Middle frontal gyrus (tissue), 1 donor: Measurements from ENCODE around the gene NOXO1.
"Not testable (repeated sequence)": the region's sequence is repeated elsewhere in the genome, so short reads cannot be mapped to it uniquely, and the experiment has no call there.

Experiments used
- DNase-seq: peaks from one replicate; pipeline ENCODE4 v3.0.0-alpha.2; 2015; ENCODE audit warnings: low spot score; ENCODE audit errors: extremely low spot score

NOXO1 gene

GRCh38 chr16:2011726-2012125, 30.5 kb upstream of the NOXO1 start:
- not testable (repeated sequence) for DNase-seq

GRCh38 chr16:2009791-2010510, 28.7 kb upstream of the NOXO1 start, which contains the start of gene ZNF598:
Gene ZNF598 (minus strand): TSS chr16:2009821.
- peak; percentile 86 for DNase-seq

- DNase-seq, result no peak
Measured at GRCh38 chr16:2009164-2009711, 28.0 kb upstream of the NOXO1 start.

- no peak for DNase-seq
Measured at GRCh38 chr16:2008631-2009163, 27.4 kb upstream of the NOXO1 start.

- DNase-seq, result no peak
Measured at GRCh38 chr16:2008009-2008526, 26.8 kb upstream of the NOXO1 start.

GRCh38 chr16:2007081-2007836, 26.0 kb upstream of the NOXO1 start:
- DNase-seq, result no peak

GRCh38 chr16:2006317-2006716, 25.0 kb upstream of the NOXO1 start:
- no peak for DNase-seq

- DNase-seq, result no peak
Measured at GRCh38 chr16:2005646-2006045, 24.4 kb upstream of the NOXO1 start.

GRCh38 chr16:2004795-2005517, 23.7 kb upstream of the NOXO1 start:
- DNase-seq, result no peak

- DNase-seq, result no peak
Measured at GRCh38 chr16:2003827-2004641, 22.8 kb upstream of the NOXO1 start.

- DNase-seq, result no peak
Measured at GRCh38 chr16:2003231-2003826, 22.1 kb upstream of the NOXO1 start.

GRCh38 chr16:2002406-2003230, 21.3 kb upstream of the NOXO1 start:
- no peak for DNase-seq

GRCh38 chr16:2001456-2002355, 20.4 kb upstream of the NOXO1 start:
- no peak for DNase-seq

- no peak for DNase-seq
Measured at GRCh38 chr16:2001035-2001434, 19.8 kb upstream of the NOXO1 start.

GRCh38 chr16:1999866-2000514, 18.7 kb upstream of the NOXO1 start:
- no peak for DNase-seq

- no peak for DNase-seq
Measured at GRCh38 chr16:1998852-1999801, 17.9 kb upstream of the NOXO1 start.
